ENCODE results near the gene METTL17.
"Not testable (repeated sequence)": the region's sequence is repeated elsewhere in the genome, so short reads cannot be mapped to it uniquely, and the experiment has no call there.

METTL17 gene

DNA sequence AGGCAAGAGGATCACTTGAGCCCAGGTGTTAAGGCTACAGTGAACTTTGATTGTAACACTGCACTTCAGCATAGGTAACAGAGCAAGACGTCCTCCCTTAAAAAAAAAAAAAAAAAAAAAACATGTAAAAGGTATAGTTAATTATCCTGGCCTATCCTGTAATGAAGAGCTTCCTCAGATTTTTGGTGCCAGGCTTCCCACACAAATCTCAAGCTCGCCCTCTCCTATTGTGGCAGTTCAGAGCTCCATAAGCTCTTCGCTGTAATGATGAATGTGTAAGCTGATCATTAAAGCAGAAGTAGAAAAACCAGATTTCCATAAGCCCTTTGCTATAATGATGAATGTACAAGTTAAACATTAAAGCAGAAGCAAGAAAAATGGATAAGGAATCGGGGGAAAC, 7.3 kb downstream of the METTL17 start:
- DNase-seq = no peak

GRCh38 chr14:20997564-20997963, 7.8 kb downstream of the METTL17 start:
- no peak for DNase-seq

DNA sequence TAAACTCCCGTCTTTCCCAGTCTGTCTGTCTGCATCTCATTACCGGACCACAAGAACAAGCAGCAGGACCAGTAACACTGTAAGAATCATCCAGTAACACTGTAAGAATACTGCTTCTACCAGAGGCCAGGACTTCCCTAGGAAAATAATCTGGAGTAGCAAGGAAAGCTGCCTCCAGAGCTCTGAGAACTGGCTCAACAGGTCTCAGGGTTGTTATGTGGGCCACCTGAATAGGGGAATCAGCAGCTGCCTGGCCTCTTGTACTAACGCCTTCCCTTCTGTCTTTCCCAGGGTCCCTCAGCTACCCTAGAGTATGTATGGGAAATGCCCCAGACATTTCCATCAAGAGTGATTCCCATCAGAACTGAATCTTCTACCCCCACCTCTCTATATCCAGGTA, 8.4 kb downstream of the METTL17 start:
- no peak for DNase-seq

DNA sequence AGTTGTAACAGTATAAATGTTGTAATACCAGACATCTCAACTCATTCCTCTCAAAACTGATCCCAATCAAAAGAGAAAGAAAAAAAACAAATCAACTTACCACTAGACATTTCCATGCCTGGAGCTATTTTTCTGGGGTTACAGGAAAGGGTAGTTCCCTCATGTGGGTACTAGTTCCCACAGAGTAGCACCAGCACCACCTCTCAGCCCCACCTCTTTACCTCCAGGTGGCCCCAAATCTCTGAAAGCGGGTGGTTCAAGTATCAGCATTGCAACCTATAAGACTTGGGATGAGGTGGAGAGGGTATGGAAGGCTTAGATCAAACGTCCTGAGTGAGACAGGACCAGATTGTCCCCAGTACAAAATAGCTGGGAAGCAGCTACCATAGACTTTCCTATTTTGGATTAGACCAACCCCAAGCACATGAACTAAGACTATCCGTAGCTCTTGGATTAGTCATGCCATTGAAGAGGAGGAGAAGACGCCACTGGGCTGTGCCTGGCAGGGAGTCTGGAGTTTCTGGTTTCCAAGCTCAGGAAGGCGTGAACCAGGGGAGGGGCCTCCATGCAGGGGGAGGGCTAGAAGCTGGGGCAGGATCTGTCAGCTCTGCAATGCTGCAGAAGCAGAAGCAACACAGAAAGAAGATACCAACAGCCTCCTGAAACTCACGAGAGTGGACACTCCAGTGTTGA, 9.0 kb downstream of the METTL17 start, which contains the start of gene SLC39A2:
TSS of gene SLC39A2 (plus strand) at position 620 of the 693 bp plus-strand sequence. CDS start 154 bp downstream, outside the sequence.
- no peak for DNase-seq

- no peak for DNase-seq
These were observed 9.8 kb downstream of the METTL17 start for GRCh38 chr14:20999591-20999990.

- DNase-seq = no peak
These were observed 11.4 kb downstream of the METTL17 start for GRCh38 chr14:21001218-21001617.

GRCh38 chr14:21003788-21004346, 14.1 kb downstream of the METTL17 start:
- DNase-seq = no peak

- not testable (repeated sequence) for DNase-seq
These were observed 19.9 kb downstream of the METTL17 start for GRCh38 chr14:21009721-21010120.

DNA sequence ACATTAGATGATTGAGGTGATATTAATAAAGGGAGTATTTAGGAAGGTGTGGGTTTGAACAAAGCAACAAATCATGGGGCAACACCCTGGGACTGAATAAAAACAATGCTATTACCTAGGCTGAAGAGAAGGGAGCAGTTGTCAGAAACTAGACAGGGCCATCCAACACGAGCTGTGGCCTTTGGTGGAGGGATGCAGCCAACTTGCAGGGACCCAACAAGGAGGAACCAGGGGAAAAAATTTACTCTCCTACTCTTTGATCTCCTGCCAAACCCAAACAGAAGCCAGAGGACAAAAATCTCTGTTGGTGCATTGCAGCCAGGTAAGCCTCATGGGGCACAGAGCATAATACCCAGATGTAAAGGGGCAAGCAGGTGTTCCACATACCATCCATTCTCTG, 21.4 kb downstream of the METTL17 start:
- no peak for DNase-seq

DNA sequence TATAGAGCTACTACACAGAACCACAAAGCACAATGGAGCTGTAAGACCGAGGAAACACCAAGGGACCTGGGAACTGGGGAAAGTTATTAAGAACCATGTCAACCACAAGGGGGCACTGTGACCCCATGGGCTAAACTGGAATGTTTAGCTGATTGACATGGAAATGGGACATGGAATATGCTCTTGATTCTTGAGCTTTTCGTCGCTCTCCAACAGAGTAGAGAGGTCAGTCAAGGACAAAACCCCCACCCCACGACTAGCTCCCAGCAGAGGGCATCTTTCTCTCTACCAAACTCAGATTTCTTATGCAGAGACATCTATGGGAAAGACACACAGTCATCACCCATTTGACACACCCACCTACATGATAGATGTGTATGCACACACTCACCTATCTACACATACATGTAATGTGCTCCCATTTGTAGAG, 25.0 kb downstream of the METTL17 start:
- DNase-seq = peak; percentile 86 to 92

DNA sequence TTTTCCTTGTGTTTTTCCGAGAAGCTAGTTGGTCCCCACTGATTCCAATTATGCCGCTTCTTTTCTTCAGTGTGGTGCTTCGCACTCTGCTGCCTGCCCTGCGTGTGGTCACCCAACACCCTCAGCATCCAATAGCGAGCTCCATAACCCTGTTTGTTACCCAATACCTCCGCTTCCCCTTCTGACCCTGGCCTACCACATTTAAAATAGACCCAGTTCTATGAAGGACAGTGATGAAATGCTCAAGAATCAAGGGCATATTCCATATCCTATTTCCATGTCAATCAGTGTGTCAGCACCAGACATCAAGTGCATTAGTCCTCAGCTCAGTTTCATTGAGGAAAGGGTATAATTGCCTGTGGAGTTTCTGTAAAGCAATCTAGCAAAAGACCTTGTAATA, 25.5 kb downstream of the METTL17 start:
- DNase-seq = no peak

DNA sequence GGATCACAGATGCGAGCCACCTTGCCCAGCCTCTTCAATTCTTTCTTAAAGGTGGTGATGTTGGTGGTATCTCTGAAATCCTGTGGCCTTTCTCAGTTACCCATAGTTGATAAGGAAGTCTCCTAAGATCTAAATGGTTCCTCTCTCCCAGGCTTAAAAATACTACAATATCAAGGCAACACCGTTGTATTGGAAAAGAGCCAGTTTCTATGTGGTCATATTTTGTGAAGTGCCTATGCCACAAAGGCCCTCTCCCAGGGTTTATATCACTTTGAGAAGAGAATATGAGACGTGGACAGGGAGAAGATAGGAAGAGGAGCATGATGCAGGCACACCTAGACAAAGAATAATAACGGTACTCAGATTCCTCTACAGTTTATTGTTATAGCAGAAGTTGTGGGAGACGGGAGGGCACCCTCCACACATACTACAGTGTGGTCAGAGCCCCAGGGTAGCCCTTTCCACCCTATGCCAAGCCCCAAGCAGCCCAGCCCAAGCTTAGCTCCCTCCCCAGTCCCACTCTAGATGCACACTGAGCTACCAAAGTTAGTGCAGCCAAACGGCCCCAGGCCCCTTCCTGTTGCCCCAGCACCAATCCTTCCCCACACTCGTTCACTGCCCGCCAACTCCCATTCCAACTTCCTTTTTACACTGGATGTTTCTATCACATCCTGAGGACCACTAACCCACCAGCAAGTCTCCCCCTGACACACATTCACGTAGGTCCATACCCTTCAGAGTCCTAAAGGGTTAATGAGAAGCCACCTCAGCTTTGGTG, 26.8 kb downstream of the METTL17 start:
- DNase-seq = no peak

GRCh38 chr14:21017528-21018245, 27.9 kb downstream of the METTL17 start:
- DNase-seq = no peak

- no peak for DNase-seq
These were observed 28.5 kb downstream of the METTL17 start for GRCh38 chr14:21018286-21018685.

DNA sequence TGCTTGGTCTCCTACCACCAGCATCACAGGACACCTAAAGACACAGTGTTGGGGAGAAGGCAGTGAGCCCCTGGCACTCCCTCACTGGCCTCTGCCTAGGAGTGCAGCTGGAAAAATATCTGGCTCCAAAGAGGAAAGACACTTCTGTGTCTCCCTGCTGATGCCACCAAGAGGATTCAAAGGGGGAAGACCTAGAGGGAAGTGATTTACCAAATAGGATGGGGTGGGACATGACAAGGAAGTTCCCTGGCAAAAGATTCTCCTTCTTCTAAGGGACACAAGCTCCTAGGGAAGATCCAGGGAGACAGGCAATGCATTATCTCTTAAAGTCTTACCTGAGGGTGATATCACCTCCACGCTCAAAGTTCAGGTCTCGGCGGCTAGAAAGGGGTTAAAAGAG, 29.0 kb downstream of the METTL17 start:
- DNase-seq = no peak

DNA sequence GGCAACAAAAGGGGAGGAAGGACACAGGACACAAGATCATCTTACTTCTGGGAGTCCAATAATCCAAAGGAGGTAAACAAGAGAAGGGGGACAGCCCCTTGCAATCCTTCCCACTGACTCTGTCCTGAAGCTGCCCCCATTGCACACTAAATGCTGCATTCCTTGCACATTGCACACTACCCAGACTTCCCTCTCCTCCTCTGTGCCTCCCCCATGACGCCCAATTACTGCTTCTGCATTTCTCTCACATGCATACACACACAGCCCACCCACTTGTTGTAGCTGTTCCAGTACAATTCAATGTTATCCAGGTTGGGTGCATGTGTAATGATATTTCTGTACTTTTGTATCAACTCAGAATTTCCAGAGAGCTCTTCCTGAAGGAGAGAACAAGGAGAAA, 29.6 kb downstream of the METTL17 start:
- no peak for DNase-seq

DNA sequence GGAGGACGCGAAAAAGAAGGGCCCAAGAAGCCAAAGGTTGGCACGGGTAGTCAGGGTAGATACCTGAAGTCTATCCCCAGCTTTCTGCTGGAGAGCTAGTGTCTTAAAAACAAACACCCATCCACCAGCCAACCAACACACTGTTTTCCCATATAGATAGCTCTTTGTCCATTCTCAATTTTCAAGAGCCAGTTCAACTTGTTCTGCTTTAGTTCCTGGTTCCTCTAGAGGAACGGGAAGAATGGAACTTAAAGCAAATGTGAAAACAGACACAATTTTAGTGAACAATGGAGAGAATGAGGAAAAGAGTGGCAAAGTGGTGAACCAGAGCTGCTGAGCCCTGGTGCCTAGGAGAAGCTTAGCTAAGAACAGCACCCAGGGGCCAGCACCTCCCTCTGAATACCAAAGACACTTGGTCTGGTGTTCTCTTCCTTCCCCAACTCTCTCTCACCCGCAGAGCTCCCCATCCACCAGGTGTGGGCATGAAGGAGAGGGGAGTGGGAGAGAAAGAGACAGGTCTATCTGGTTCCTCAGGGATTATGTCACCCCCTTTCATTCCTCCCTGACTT, 31.3 kb downstream of the METTL17 start:
- no peak for DNase-seq

GRCh38 chr14:21022686-21023085, 32.9 kb downstream of the METTL17 start:
- DNase-seq = no peak

GRCh38 chr14:21023174-21023573, 33.4 kb downstream of the METTL17 start:
- DNase-seq = no peak

DNA sequence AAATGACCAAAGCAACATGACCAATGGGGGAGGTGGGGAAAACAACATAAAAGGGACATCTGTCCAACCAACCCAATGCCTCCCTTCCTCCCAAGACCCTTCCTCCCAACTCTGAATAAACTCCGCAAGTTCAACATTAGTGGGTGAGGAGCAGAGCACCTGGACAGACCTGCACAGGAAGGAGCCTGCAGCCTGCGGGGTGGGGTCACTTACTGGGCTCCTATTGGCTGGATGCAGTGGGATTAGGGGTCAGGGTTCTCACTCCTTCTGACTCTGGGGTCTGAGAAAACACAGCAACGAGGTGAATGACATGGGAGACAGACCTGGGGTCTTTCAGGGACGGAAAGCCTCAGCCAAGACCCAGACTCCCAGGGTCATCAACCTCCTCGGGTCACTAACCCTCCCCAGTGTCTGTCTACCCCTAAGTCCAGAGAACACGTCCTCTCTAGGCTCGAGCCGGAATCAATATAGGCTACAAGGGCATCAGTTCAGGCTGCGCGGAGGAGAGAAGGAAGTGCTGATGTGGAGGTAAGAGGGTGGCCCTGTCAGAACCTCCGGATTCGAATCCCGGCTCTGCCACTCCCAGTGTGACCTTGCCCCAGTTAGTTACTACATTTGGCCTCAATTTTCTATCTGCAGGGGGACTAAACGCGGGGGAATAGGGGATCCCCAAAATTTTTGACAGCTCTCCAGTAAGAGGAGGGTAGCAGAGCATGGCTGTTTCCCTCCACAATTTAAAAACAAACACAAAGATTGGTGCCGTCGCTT, 34.2 kb downstream of the METTL17 start:
- DNase-seq = no peak

GRCh38 chr14:21024585-21025370, 35.0 kb downstream of the METTL17 start, which contains the start of gene NDRG2:
Gene NDRG2 (minus strand): TSS chr14:21025061. CDS start chr14:21023315, 1,746 bp downstream.
- DNase-seq = peak in 1 of 2 experiments; percentile 86
